GM18505 (cell line): ENCODE data around the gene EPGN.
"Not testable (repeated sequence)": the region's sequence is repeated elsewhere in the genome, so short reads cannot be mapped to it uniquely, and the experiment has no call there.

ENCODE experiments used
- ATAC-seq: cut with Tn5 transposase; IDR thresholded peaks from one replicate; pipeline ENCODE4 v1.9.1; 2021; ENCODE audit not compliant: unreplicated experiment
- POLR2A ChIP-seq: IDR thresholded peaks from 4 replicates; pipeline ENCODE4 v1.6.1; 2011; ENCODE audit warnings: borderline replicate concordance; ENCODE audit not compliant: insufficient read depth, insufficient read length; ENCODE audit errors: extremely low read depth

EPGN gene

DNA sequence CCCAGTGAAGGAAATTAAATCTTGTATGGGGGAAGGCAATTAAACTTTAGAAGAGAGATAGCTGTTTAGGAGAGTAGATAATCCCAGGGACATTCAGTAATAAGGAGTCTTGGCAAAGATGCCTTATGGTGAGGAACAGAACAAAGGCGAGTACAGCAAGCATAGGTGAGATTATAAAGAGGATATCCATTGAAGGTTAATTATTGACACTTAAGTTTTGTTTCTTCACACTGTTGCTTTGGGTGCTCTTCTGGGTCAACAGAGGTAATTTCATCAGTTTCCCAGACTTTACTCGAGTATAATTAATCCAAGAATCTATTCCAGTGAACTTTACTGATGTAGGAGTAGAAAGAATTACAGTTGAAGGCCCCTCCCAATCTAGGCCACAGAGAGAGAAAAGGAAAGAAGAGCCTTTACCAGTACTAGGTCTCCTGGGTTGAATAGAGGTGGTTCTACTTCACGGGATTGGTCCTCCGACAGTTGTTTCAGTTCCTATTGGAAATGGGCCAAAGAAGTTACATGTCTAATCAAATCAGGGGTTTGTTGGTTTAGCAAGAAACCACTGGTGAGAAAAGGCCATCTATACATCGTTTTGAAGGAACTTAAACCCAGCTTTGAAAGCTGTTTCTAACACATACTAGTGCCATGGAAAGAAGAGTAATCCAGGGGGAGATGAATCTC lies 27.2 kb downstream of the EPGN start:
- TF ChIP-seq POLR2A = no peak
- no peak for ATAC-seq

DNA sequence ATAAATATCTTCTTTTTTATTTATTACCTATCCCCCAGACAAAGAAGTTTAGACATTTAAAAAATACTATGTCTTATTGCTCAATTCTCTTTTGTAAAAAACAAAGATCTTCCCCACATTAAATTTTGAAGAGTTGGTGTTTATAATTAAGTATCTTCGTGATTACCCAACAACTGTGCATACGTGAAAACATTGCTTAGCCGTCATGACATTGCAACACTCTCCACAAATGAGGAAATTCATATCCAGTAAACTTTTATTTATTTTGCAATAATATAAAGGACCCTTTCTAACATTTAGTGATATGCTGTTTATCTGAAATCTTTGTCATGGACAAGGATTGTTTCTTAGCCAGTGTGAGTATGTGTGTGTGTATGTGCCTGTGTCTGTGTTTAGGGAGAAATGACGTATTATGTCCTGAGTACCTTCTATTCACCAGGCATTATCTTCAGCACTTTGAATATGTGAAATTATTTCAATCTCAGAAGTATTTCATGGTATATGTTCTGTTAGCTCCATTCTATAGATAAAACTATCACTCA lies 30.6 kb downstream of the EPGN start:
- no peak for ATAC-seq
- TF ChIP-seq POLR2A = no peak

DNA sequence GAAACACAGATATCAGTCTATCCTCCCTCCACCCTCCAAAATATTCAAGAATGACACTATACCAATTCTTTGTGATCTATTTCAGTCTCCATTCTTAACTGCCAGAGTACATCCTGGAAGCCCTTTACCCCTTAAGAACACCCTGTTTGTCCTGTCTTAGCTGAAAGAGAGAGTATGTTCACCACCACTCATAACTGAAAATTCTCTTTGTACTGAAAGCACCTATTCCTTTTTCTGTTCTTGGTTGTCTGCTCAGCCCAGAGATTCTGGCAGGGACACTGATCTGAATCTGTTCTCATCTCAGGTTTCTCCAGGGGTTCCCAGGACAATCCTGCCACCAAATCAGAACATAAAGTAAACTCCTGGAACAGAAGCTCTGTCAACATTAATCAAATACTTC lies 31.2 kb downstream of the EPGN start:
- TF ChIP-seq POLR2A = no peak
- ATAC-seq = no peak

DNA sequence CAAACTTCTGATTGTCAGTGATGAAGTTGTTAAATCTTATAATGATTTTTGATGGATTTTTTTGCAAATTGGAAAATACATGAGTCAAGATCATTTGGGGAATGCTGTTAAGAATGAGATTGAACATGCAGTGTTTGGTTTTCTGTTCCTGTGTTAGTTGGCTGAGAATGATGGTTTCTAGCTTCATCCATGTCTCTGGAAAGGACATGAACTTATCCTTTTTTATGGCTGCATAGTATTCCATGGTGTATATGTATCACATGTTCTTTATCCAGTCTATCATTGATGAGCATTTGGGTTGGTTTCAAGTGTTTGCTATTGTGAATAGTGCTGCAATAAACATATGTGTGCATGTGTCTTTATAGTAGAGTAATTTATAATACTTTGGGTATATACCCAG lies 32.2 kb downstream of the EPGN start:
- not testable (repeated sequence) for ATAC-seq

DNA sequence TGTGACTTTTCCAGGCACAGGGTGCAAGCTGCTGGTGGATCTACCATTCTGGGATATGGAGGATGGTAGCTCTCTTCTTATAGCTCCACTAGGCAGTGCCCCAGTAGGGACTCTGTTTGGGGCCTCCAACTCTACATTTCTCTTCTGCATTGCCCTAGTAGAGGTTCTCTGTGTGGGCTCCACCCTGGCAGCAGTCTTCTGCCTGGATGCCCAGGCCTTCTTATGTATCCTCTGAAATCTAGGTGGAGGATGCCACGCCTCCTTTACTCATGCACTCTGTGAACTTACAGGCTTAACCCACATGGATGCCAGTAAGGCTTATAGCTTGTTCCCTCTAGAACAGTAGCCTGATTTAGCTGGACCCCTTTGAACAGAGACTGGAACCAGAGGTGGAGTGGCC lies 35.8 kb downstream of the EPGN start:
- TF ChIP-seq POLR2A = no peak
- no peak for ATAC-seq

DNA sequence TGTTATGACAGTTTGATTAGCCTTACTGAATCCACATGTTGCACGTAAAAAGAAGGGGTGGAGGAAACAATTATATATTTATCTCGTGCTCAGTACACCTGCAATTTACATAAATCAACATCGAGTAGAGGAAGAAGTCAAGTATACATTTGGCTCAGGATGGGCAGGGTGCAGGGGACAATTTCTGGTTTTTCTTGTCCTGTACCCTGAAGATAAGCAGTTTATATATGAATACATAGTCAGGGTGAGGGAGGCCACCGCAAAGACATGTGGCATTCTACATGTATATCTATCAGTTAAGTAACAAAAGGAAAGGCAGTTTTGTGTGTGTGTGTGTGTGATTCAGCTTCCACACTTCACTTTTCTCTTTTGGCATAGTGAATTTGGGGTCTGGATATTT lies 45.6 kb downstream of the EPGN start:
- ATAC-seq = no peak
- TF ChIP-seq POLR2A = no peak

DNA sequence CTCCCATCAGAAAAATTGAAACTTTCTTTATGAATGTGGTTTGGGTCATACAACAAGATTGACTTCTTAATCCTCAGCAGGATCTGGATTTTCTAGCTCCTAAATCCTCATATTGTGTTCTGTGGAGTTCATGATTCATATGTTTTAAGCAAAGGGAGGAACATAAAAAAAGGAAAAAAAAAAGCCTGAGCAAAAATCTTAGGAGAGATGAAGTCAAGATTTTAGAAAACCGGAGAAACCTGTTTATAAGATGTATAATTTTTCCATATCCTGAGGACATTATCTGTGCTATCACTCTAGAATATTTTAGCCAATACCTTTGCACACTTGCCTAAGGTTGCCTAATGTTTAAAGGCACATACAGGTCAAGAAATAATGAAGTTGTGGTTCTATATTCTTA lies 49.7 kb downstream of the EPGN start:
- no peak for TF ChIP-seq POLR2A
- no peak for ATAC-seq

DNA sequence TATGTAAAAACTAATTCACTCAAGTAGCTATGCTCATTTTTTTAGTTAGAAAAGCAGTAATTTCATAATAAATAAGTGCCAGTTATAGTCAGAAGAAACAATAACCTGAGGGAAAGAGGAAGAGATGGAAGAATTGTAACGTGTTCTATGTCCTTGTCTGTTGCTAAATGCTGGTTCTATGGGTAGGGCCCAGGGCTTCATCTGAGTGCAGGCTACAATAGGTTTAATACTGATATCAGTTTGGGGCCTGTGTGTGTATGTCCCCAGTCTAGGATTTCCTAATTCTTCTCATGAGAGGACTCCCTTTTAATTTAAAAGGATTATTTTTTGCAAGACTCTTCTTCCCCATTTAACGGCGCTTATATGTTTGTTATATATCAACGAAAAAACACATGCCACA lies 53.4 kb downstream of the EPGN start:
- TF ChIP-seq POLR2A = no peak
- no peak for ATAC-seq

DNA sequence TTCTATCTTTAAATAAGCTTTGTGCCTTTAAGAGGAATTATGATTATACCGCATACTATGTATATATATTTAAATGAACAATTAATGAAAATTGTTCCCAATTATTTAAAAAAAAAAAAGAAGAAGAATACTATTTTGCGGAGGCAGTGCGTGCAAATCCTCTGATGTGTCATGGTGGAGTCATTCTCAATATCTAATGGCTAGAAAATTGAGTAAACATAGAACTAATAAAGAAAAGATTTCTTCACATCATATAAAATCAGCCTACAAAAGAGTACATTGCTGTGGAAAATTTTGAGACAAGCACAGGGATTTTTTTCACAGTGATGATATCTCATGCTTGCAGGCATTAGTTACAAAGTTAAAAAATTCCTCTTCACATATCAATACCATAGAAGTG lies 54.1 kb downstream of the EPGN start:
- TF ChIP-seq POLR2A = no peak
- no peak for ATAC-seq

DNA sequence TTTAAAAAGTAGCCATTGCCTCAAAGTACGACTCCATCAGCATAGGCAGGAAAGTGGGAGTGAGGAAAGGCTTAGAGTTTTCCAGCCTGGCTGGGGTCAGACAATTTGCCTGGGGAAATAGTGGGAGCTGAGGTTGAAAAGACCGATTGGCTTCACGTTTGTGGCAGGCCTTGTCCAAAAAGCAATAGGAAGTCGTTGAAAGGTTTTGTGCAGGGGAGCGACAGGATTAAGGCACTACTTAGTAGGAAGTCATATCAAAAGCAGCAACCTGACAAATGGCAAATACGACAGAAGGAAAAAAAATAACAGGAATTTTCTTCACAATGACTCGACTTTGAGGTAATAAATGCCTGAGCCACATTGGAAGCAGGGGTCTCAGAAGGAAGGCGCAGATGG lies 56.0 kb downstream of the EPGN start:
- ATAC-seq = no peak
- no peak for TF ChIP-seq POLR2A

DNA sequence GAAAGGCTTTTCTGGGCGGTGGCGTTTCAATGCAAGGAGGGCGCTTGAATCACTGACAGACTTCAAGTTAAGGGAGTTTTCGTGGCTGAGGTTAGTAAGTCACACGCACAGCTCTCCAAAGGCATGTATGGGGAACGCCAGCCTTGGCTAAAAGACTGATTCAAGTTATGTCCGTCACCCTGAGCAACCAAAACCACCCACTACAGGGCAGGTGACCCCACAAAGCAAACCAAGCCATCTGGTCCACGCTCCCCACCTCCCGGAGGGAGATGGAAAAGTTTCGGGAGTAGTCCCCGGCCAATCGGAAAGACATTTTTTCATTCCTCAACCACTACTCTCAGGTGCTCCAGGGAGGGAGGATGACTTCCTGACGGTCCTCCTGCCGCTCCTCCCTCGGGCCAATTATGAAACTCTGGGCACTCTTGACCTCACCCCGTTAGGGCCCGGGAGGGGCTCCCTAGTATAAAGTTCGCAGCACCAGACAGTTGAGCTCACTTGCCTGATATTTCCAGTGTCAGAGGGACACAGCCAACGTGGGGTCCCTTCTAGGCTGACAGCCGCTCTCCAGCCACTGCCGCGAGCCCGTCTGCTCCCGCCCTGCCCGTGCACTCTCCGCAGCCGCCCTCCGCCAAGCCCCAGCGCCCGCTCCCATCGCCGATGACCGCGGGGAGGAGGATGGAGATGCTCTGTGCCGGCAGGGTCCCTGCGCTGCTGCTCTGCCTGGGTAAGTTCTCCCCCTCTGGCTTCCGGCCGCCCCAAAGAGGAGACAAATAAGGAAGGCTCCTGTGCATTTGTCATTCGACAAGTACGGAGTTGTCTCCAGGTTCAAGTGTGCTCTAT lies 56.6 kb downstream of the EPGN start, which contains the start of gene EREG:
TSS of gene EREG (plus strand) at position 494 of the 840 bp plus-strand sequence. CDS start at position 658, 164 bp downstream.
- no peak for TF ChIP-seq POLR2A
- peak; percentile 48 for ATAC-seq

DNA sequence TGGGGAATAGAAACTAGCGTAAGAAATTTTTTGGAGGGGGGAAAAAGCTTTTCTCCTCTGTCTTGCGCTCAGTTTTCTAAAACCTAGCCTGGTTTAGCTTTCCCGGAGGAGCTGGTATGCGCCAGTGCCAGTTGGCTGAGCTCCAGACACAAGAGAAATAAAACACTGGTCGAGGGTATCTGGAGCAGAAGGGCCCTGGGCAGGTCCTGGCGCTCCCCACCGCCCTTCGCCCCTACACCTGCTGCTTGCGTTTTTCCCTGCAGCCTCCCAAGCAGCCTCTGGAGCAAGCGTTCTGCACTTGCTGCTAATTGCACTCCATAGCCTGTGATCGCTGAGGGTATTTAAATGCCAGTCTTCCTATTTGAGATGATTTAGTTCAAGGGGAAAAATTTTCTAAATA lies 57.5 kb downstream of the EPGN start:
- no peak for ATAC-seq
- TF ChIP-seq POLR2A = no peak
